Erythroblast (primary cell): ENCODE data around the gene NLGN4X.

Source experiments
- GATA1 ChIP-seq: IDR thresholded peaks from 2 replicates; pipeline ENCODE4 v1.6.1; 2011; ENCODE audit warnings: low read depth, mild to moderate bottlenecking, control low read depth, low read length, moderate library complexity
- POLR2A ChIP-seq: IDR thresholded peaks from 2 replicates; pipeline ENCODE4 v1.6.1; 2011; ENCODE audit warnings: mild to moderate bottlenecking, low read length

DNA sequence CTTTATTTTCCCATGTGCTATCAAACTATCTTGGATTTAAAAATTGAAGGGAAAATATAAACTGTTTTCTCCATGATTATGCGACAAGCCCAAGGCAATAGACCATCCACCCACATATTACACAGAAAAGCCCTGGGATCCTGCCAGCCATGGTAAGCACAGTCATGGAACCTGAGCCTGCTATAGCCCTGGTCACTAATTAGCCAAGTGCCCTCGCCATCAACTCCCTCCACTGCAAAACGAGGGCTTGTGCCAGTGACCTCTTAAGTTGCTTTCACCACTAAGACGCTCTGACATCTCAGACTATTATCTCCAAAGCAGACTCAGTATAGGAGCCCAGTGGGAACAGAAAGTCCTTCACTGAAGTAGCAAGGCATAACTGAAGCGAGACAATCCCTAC is 69.2 kb downstream of the NLGN4X start:
- TF ChIP-seq POLR2A = no peak
- TF ChIP-seq GATA1 = no peak
